Measurements from ENCODE around the gene KIRREL3. TPM values are rescaled to one million over a fixed set of nuclear protein-coding genes. Genes with fewer than 3 reads are reported as not detected.

Gene KIRREL3
- total RNA-seq, 2 donors from 2014 or later = 0.61 to 0.64 TPM

GRCh38 chr11:126461096-126461440 lies 539.5 kb downstream of the KIRREL3 start:
- DNase-seq = no peak
- no peaks in the 10 kb centered on the region for H3K9me3 ChIP-seq
- TF ChIP-seq CTCF (IDR thresholded peaks at IDR 0.05) = no peak

GRCh38 chr11:126460417-126461095 lies 540.0 kb downstream of the KIRREL3 start:
- no peaks in the 10 kb centered on the region for H3K4me1 ChIP-seq
- TF ChIP-seq CTCF (IDR thresholded peaks at IDR 0.05) = no peak
- no peaks in the 10 kb centered on the region for H3K9me3 ChIP-seq
- intact Hi-C loops (cut with DNase I) = no loop called here
- no peak for DNase-seq
- H3K9ac ChIP-seq (ENCODE audit: low read depth in 2 of 2, low read length in 2 of 2) = no peak overlapping the region
- no peak overlapping the region for H3K27ac ChIP-seq
- H3K27me3 ChIP-seq = no peaks in the 10 kb centered on the region
- H3K4me3 ChIP-seq = no peak overlapping the region
- no peaks in the 10 kb centered on the region for H3K36me3 ChIP-seq

More at GRCh38 chr11:126461096-126461440, 539.5 kb downstream of the KIRREL3 start:
- no peak overlapping the region for H3K4me3 ChIP-seq
- H3K27me3 ChIP-seq = no peaks in the 10 kb centered on the region
- no peak overlapping the region for H3K9ac ChIP-seq (ENCODE audit: low read depth in 2 of 2, low read length in 2 of 2)
- no peak overlapping the region for H3K27ac ChIP-seq
- no peaks in the 10 kb centered on the region for H3K36me3 ChIP-seq
- intact Hi-C loops (cut with DNase I) = no loop called here
- H3K4me1 ChIP-seq = no peaks in the 10 kb centered on the region

GRCh38 chr11:126459691-126460281 lies 540.8 kb downstream of the KIRREL3 start:
- Histone ChIP-seq H3K4me1 (no peaks in the 10 kb centered on the region), H3K27ac (no peak overlapping the region), H3K27me3 (no peaks in the 10 kb centered on the region), H3K9me3 (no peaks in the 10 kb centered on the region), H3K9ac (ENCODE audit: low read depth in 2 of 2, low read length in 2 of 2) (no peak overlapping the region), H3K36me3 (no peaks in the 10 kb centered on the region), H3K4me3 (no peak overlapping the region)
- no peak for DNase-seq
- intact Hi-C loops (cut with DNase I) = no loop called here
- TF ChIP-seq CTCF (IDR thresholded peaks at IDR 0.05) = no peak

GRCh38 chr11:126457817-126458216 lies 542.8 kb downstream of the KIRREL3 start:
- TF ChIP-seq CTCF (IDR thresholded peaks at IDR 0.05) = no peak
- Histone ChIP-seq H3K9me3 (no peaks in the 10 kb centered on the region), H3K4me3 (no peak overlapping the region), H3K4me1 (no peaks in the 10 kb centered on the region), H3K27ac (no peak overlapping the region), H3K9ac (ENCODE audit: low read depth in 2 of 2, low read length in 2 of 2) (no peak overlapping the region), H3K27me3 (no peaks in the 10 kb centered on the region), H3K36me3 (no peaks in the 10 kb centered on the region)
- intact Hi-C loops (cut with DNase I) = no loop called here
- DNase-seq = no peak

GRCh38 chr11:126456783-126457542 lies 543.6 kb downstream of the KIRREL3 start:
- H3K4me1 ChIP-seq = no peaks in the 10 kb centered on the region
- H3K9me3 ChIP-seq = no peaks in the 10 kb centered on the region
- no peak overlapping the region for H3K27ac ChIP-seq
- no peak for TF ChIP-seq CTCF (IDR thresholded peaks at IDR 0.05)
- intact Hi-C loops (cut with DNase I) = no loop called here
- no peaks in the 10 kb centered on the region for H3K27me3 ChIP-seq
- no peaks in the 10 kb centered on the region for H3K36me3 ChIP-seq
- H3K9ac ChIP-seq (ENCODE audit: low read depth in 2 of 2, low read length in 2 of 2) = no peak overlapping the region
- no peak for DNase-seq
- H3K4me3 ChIP-seq = no peak overlapping the region
